ENCODE data around the gene ATP1A2. TPM values are rescaled to one million over a fixed set of nuclear protein-coding genes. Genes with fewer than 3 reads are reported as not detected.

ATP1A2 gene
- total RNA-seq, 1 donor from 2014 or later, result 243 TPM

DNA sequence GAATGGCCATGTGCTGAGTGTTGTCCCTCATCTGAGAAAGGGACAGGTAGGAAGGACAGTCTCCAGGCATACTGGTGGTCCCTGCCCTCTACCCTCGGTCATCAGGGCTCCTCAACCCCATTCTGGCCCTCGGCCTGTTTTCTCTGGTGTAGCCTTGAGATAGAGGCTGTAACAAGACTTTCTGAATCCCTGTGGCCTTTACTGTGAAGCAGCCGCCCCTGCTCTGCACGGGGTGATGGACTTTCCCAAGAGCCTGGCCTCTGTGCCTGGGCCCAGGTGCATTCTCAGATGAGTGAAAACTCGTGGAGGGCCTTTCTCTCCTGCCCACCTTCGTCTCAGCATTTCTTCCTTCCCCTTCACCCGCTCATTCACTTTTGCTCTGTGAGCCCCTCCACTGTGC is 71.8 kb downstream of the ATP1A2 start:
- DNase-seq (no peak), ATAC-seq (no peak)
- intact Hi-C loops (cut with micrococcal nuclease), result no loop called here

DNA sequence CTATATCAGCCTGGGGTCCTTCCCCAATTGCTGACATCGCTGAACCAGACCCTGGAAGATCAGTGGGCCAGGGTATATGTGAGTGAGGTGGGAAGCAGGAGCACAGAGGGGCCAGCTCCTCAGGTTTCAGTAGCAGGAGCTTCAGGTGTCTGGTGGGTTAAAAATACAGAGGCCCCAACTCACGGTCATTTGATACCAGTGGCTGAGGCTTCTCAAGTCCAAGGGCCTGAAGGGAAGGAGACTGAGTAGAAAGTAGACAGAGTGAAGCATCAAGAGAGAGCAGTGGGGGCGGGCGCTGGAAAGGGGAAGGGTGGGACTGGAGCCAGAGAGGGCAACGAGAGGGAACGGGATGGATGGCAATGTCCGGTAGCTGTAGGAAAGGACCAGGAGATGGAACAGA is 72.8 kb downstream of the ATP1A2 start:
- intact Hi-C loops (cut with micrococcal nuclease), result no loop called here
- no peak for ATAC-seq
- no peak for DNase-seq

DNA sequence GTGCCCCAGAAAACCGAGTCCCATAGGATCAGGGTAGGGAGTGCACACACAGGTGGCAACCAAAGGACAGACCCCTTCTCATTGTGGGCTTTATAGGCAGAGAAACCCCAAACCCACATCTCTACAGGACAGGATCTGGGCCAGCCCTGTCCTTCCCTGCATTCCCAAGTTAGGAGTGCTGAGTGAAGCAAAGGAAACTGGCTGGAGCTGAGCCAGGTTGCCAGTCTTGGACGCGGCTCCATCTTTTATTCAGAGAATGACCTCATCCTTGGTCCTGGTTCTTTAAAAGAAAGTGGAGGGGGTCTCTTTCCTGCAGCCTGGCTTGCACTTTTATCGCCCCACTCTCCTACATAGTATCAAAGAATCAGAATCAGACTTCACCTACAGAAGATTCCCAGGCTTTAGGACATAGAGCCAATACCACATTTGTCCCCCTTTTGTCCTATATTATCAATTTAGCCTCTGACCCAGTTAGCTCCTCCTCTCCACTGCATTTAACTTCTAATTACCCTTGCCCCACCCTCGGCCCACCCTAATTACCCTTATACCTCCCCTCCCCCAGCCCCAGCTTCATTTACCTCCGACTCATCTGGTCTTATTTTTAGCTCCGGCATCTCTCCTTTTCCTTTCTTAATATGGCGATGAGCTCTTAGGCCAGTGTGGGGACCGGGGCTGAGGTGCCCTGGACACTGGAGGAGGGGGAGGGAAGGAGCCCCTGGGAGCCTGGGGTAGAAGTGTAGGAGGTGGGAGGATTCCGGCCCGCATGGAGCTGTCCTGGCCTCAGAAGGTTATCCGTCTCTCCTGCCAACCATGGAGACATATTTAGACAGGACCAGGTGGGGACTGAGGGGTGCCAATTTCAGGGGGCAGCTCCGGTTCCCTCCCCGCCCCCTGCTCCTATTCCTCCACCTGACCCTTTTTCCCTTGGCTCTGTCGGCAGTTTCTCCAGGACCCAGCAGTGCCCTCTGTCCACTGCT is 74.4 kb downstream of the ATP1A2 start, which contains the start of gene CASQ1:
Gene CASQ1 (plus strand): TSS at position 927 of the 977 bp plus-strand sequence. CDS start 177 bp downstream, outside the sequence.
- peak; percentile 69 for DNase-seq
- intact Hi-C loops (cut with micrococcal nuclease), result loop anchor here (10.0 kb wide), 2 partner anchors 65 to 85 kb away; no protein-coding TSS in a partner anchor
- ATAC-seq, result peak; percentile 62

DNA sequence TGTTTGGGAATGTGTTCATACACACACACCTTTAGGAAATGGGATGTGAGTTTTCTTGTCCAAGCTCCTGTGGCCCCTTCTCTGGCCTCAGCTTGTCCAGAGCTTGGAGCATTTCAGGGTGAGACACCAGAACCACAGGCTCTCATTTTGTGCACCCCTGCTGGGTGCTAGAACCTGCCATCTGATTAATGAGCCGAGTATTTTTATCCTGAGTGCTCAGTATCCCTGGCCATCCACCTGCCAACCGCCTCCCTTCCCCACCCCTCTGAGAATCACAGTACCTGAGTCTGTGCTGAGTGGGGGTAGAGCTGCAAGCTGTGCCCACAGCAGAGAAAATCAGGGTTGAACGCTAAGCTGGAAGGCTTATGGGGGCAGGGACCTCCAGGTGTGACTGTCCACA is 76.2 kb downstream of the ATP1A2 start:
- DNase-seq, result no peak
- no peak for ATAC-seq
- intact Hi-C loops (cut with micrococcal nuclease), result loop anchor here (10.0 kb wide), 2 partner anchors 63 to 87 kb away; no protein-coding TSS in a partner anchor

DNA sequence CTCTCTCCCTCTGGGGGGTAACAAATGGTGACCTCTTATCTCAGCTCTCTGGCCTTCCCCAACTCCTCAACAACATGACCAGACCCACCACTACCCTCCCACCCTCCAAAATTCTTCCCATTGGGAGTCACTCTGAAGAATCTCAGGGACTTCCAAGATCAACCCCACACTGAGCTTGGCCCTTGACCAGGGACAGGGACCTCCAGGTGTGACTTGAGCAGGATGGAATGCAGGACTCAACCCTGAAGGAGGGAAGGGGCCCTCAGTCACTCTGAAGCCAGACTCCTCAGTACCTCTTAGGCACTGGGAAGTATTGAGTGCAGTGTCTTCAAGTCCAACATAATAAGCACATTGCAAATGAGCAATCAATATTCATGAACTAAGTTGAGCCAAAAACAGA is 76.7 kb downstream of the ATP1A2 start:
- ATAC-seq, result no peak
- DNase-seq, result no peak
- intact Hi-C loops (cut with micrococcal nuclease), result loop anchor here (10.0 kb wide), 2 partner anchors 63 to 87 kb away; no protein-coding TSS in a partner anchor

Other genes with a start within 250 kb of the ATP1A2 start
- 1.7 TPM for gene CFAP45, start 215.6 kb upstream of the ATP1A2 start, total RNA-seq
- 104 TPM for gene TAGLN2, start 190.3 kb upstream of the ATP1A2 start, total RNA-seq
- 0.79 TPM for gene IGSF9, start 170.1 kb upstream of the ATP1A2 start, total RNA-seq
- gene SLAMF9, start 161.5 kb upstream of the ATP1A2 start, total RNA-seq, result not detected
- 2.4 TPM for gene PIGM, start 83.8 kb upstream of the ATP1A2 start, total RNA-seq
- not detected for gene KCNJ10, start 45.6 kb upstream of the ATP1A2 start, total RNA-seq
- gene KCNJ9, start 34.2 kb upstream of the ATP1A2 start, total RNA-seq, result not detected
- 19.2 TPM for gene IGSF8, start 17.1 kb upstream of the ATP1A2 start, total RNA-seq
- gene ATP1A4, start 35.8 kb downstream of the ATP1A2 start, total RNA-seq, result not detected
- 20.0 TPM for gene CASQ1, start 74.8 kb downstream of the ATP1A2 start, total RNA-seq
- 277 TPM for gene PEA15, start 89.6 kb downstream of the ATP1A2 start, total RNA-seq
- 145 TPM for gene DCAF8, start 146.8 kb downstream of the ATP1A2 start, total RNA-seq
- gene PEX19, start 169.4 kb downstream of the ATP1A2 start, total RNA-seq, result 96.2 TPM
- 93.0 TPM for gene COPA, start 227.5 kb downstream of the ATP1A2 start, total RNA-seq
- 60.7 TPM for gene NCSTN, start 227.6 kb downstream of the ATP1A2 start, total RNA-seq